ENCODE measurements around the gene TMEM205.
"Not testable (repeated sequence)": the region's sequence is repeated elsewhere in the genome, so short reads cannot be mapped to it uniquely, and the experiment has no call there.

Gene TMEM205

GRCh38 chr19:11346104-11346940 is at the start of gene TMEM205, which contains the start of gene CCDC159:
Gene TMEM205 (minus strand): TSS chr19:11346268. CDS start chr19:11345619, 649 bp downstream.
Gene CCDC159 (plus strand): TSS chr19:11346519. CDS start chr19:11346607, 88 bp downstream.
- peak; percentile 100 for DNase-seq

GRCh38 chr19:11390933-11391680 is 45.0 kb upstream of the TMEM205 start:
- no peak for DNase-seq

- DNase-seq, result no peak
Observed at GRCh38 chr19:11390359-11390758, 44.3 kb upstream of the TMEM205 start.

- peak; percentile 54 for DNase-seq
Observed at GRCh38 chr19:11387162-11388034, 41.3 kb upstream of the TMEM205 start.

- DNase-seq, result no peak
Observed at GRCh38 chr19:11384778-11385129, 38.7 kb upstream of the TMEM205 start.

- no peak for DNase-seq
Observed at GRCh38 chr19:11383706-11384048, 37.6 kb upstream of the TMEM205 start.

GRCh38 chr19:11382898-11383705 is 37.0 kb upstream of the TMEM205 start:
- peak; percentile 50 for DNase-seq

GRCh38 chr19:11380653-11381537 is 34.8 kb upstream of the TMEM205 start:
- DNase-seq, result peak; percentile 95

- DNase-seq, result no peak
Observed at GRCh38 chr19:11379857-11380350, 33.8 kb upstream of the TMEM205 start.

GRCh38 chr19:11379269-11379845 is 33.3 kb upstream of the TMEM205 start:
- DNase-seq, result not testable (repeated sequence)

- peak; percentile 44 for DNase-seq
Observed at GRCh38 chr19:11378319-11379189, 32.5 kb upstream of the TMEM205 start.

GRCh38 chr19:11377756-11378155 is 31.7 kb upstream of the TMEM205 start:
- DNase-seq, result no peak

- DNase-seq, result peak; percentile 70
Observed at GRCh38 chr19:11377237-11377636, 31.2 kb upstream of the TMEM205 start.

GRCh38 chr19:11375143-11375948 is 29.3 kb upstream of the TMEM205 start:
- peak; percentile 27 for DNase-seq

GRCh38 chr19:11374433-11375142 is 28.5 kb upstream of the TMEM205 start, which contains the start of gene SWSAP1:
Gene SWSAP1 (plus strand): TSS chr19:11374666. CDS start chr19:11374681, 15 bp downstream.
- DNase-seq, result peak; percentile 100

GRCh38 chr19:11373885-11374432 is 27.9 kb upstream of the TMEM205 start:
- no peak for DNase-seq

GRCh38 chr19:11373166-11373884 is 27.3 kb upstream of the TMEM205 start:
- no peak for DNase-seq

Data from inflammatory macrophage treated with lipopolysaccharide for 4 hours (primary cell).